Stomach (tissue), 9 donors: ENCODE measurements around the gene ARHGAP26. TPM values are rescaled to one million over a fixed set of nuclear protein-coding genes. Genes with fewer than 3 reads are reported as not detected.

Experiments
- DNase-seq, 2 donors: peaks; one replicate each; pipeline versions ENCODE4 v3.0.0 to v3.0.0-alpha.2; 2013 to 2019
- H3K27ac ChIP-seq, 5 donors: fragments of 200-600 bp in 4 of 5; sonication (generic) in 4 of 5; one replicate each; pipeline ENCODE4 v1.5.1; 2013 to 2019; ENCODE audit warnings: mild to moderate bottlenecking in 1 of 5, moderate library complexity in 1 of 5
- H3K27me3 ChIP-seq, 3 donors: fragments of 200-600 bp; sonication (generic); one replicate each; pipeline ENCODE4 v1.5.1; 2017 to 2019; ENCODE audit warnings: mixed run types in 1 of 3
- H3K36me3 ChIP-seq, 4 donors: fragments of 200-600 bp; sonication (generic); 1 replicate in 3 of 4; 2 replicates in 1 of 4; pipeline ENCODE4 v1.5.1; 2016 to 2019
- H3K4me1 ChIP-seq, 4 donors: fragments of 200-600 bp; sonication (generic); one replicate each; pipeline ENCODE4 v1.5.1; 2016 to 2019
- H3K4me3 ChIP-seq, 4 donors: fragments of 200-600 bp; sonication (generic) in 3 of 4; one replicate each; pipeline ENCODE4 v1.5.1; 2016 to 2019; ENCODE audit warnings: mild to moderate bottlenecking in 1 of 4
- H3K9me3 ChIP-seq, 4 donors: fragments of 200-600 bp; sonication (generic); one replicate each; pipeline ENCODE4 v1.5.1; 2016 to 2019
- CTCF ChIP-seq, 7 experiments: fragments of 450-650 bp in 4 of 7; fragments of 200-600 bp in 3 of 7; sonication (generic) in 3 of 7; IDR thresholded peaks; one replicate each; pipeline ENCODE4 v1.5.1; 2016 to 2019; ENCODE audit warnings: antibody characterized with exemption in 7 of 7, control low read depth in 2 of 7, mild to moderate bottlenecking in 1 of 7
- EP300 ChIP-seq: sonication (generic); formaldehyde crosslinking; IDR thresholded peaks from one replicate; pipeline ENCODE4 v1.6.1; 2017; ENCODE audit warnings: antibody characterized with exemption
- POLR2A ChIP-seq, 4 donors: fragments of 450-650 bp; IDR thresholded peaks; one replicate each; pipeline ENCODE4 v1.6.1; 2016; ENCODE audit warnings: antibody characterized with exemption in 4 of 4, control low read depth in 2 of 4, mild to moderate bottlenecking in 1 of 4, moderate library complexity in 1 of 4
- POLR2AphosphoS5 ChIP-seq, 3 donors: sonication (generic); formaldehyde crosslinking; IDR thresholded peaks; one replicate each; pipeline ENCODE4 v1.6.1; 2016; ENCODE audit warnings: antibody characterized with exemption in 3 of 3
- WGBS, 5 donors: extraction: QIAGEN DNeasy Blood & Tissue Kit in 3 of 5; methylation state at CpG; one replicate each; pipeline versions ENCODE4 v1.1.5 to v1.1.7; 2013 to 2018; 5-methylcytosine and 5-hydroxymethylcytosine counted together
- intact Hi-C: fragments of 100-400 bp; cut with DNase I; formaldehyde crosslinking; loops from one replicate; pipeline ENCODE4 v1.15.1; 2023; ENCODE audit warnings: low total_unique reads
- polyA plus RNA-seq, 3 donors: library from polyadenylated mRNA; stranded (reverse); fragments of 200-250 nt; gene quantifications; one replicate each; pipeline ENCODE4 v1.2.3, GENCODE V29; 2013
- total RNA-seq, 5 donors: library from RNA; depleted of rRNA; stranded (reverse); fragments of >200 nt; gene quantifications; one replicate each; pipeline versions ENCODE4 v1.1.0 to v1.2.3, GENCODE V29; 2014 to 2016
- donor health status: healthy with polysubstance abuse.
- donor health status: Bipolar disorder and iron deficiency.
- donor health status: healthy.

Gene ARHGAP26
- total and polyA plus RNA-seq, 8 donors: 4.0 to 115 (median 34.1) TPM

DNA sequence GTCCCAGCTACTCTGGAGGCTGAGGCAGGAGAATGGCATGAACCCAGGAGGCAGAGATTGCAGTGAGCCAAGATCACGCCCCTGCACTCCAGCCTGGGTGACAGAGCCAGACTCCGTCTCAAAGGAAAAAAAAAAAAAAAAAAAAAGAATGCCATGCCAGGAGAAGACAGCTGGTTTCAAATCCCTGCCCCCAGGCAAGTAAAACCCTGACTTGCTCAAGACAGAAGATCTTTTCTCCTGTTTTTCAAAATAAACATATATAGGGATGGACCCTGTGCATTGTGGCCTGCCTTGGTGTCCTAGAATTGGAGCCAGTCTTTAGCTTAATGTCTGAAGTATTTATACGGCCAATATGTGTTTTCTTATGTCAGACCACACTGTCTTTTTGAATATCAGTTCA is 456.2 kb downstream of the ARHGAP26 start:
- intact Hi-C loops: no loop called here
- DNase-seq: no peak
- H3K4me1 ChIP-seq: peaks cover 3 to 20% (median 14%) of the 10 kb centered on the region in 4 donors
- H3K4me3 ChIP-seq: no peak overlapping the region
- no peaks in the 10 kb centered on the region for H3K9me3 ChIP-seq
- WGBS, 5 donors: 68 to 87% (median 74%) methylated on average over 3 of the region's 3 CpGs
- peaks cover 0 to 23% (median 7%) of the 10 kb centered on the region in 4 donors for H3K36me3 ChIP-seq
- no peaks in the 10 kb centered on the region for H3K27me3 ChIP-seq
- no peak overlapping the region for H3K27ac ChIP-seq
- no peak for TF ChIP-seq POLR2AphosphoS5 (IDR thresholded peaks at IDR 0.05)
- TF ChIP-seq CTCF (IDR thresholded peaks at IDR 0.05): no peak
- no peak for TF ChIP-seq EP300
- no peak for TF ChIP-seq POLR2A (IDR thresholded peaks at IDR 0.05)

DNA sequence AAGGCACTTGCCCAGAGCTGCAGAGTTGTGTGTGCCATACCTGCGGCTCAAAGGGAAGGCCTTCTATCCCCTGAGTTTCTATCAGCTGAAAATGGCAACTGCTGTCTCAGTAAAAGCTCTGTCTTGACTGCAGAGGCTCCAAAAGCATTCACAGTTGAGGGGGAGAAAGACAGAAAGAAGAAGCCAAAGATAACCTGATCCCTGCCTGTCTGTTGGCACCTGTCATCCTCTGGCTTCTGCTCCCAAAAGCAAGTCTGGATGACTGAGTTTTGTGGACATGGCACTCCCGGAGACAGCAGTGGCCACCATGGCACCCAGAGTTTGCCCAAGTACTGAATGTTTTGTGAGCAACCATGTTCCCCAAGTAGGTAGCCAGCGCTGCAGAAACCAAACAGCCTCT is 456.7 kb downstream of the ARHGAP26 start:
- no peaks in the 10 kb centered on the region for H3K9me3 ChIP-seq
- TF ChIP-seq CTCF (IDR thresholded peaks at IDR 0.05) (no peak), POLR2A (IDR thresholded peaks at IDR 0.05) (no peak), EP300 (no peak), POLR2AphosphoS5 (IDR thresholded peaks at IDR 0.05) (no peak)
- no peaks in the 10 kb centered on the region for H3K27me3 ChIP-seq
- H3K4me3 ChIP-seq: no peak overlapping the region
- 95 to 100% (median 97%) methylated on average over 3 of the region's 3 CpGs for WGBS, 5 donors
- no peak for DNase-seq
- intact Hi-C loops: no loop called here
- H3K27ac ChIP-seq: no peak overlapping the region
- H3K36me3 ChIP-seq: peaks cover 0 to 23% (median 7%) of the 10 kb centered on the region in 4 donors
- H3K4me1 ChIP-seq: peaks cover 3 to 17% (median 14%) of the 10 kb centered on the region in 4 donors

GRCh38 chr5:143227301-143227700 is 457.1 kb downstream of the ARHGAP26 start:
- DNase-seq: no peak
- Histone ChIP-seq H3K27me3 (no peaks in the 10 kb centered on the region), H3K9me3 (no peaks in the 10 kb centered on the region), H3K36me3 (peaks cover 0 to 21% (median 7%) of the 10 kb centered on the region in 4 donors), H3K27ac (no peak overlapping the region), H3K4me3 (no peak overlapping the region), H3K4me1 (peaks cover 3 to 13% (median 12%) of the 10 kb centered on the region in 4 donors)
- 88 to 95% (median 92%) methylated on average over 6 of the region's 6 CpGs for WGBS, 5 donors
- no peak for TF ChIP-seq POLR2A (IDR thresholded peaks at IDR 0.05)
- no peak for TF ChIP-seq CTCF (IDR thresholded peaks at IDR 0.05)
- no peak for TF ChIP-seq POLR2AphosphoS5 (IDR thresholded peaks at IDR 0.05)
- no peak for TF ChIP-seq EP300
- intact Hi-C loops: no loop called here

GRCh38 chr5:143228597-143229293 is 458.6 kb downstream of the ARHGAP26 start:
- Histone ChIP-seq H3K27ac (no peak overlapping the region), H3K4me1 (peaks cover 0 to 15% (median 4%) of the 10 kb centered on the region in 4 donors), H3K27me3 (no peaks in the 10 kb centered on the region), H3K9me3 (no peaks in the 10 kb centered on the region), H3K4me3 (no peak overlapping the region), H3K36me3 (peaks cover 0 to 7% (median under 1%) of the 10 kb centered on the region in 4 donors)
- intact Hi-C loops: no loop called here
- WGBS, 5 donors: 79 to 82% (median 81%) methylated on average over 8 of the region's 8 CpGs
- TF ChIP-seq POLR2A (IDR thresholded peaks at IDR 0.05): no peak
- no peak for TF ChIP-seq CTCF (IDR thresholded peaks at IDR 0.05)
- no peak for TF ChIP-seq EP300
- TF ChIP-seq POLR2AphosphoS5 (IDR thresholded peaks at IDR 0.05): no peak
- DNase-seq: no peak
